Parathyroid adenoma (tissue), 2 donors: Measurements from ENCODE around the gene EXOC4.

Experiments used
- H2AFZ ChIP-seq: fragments of 300-600 bp; sonication (generic); one replicate; pipeline ENCODE4 v1.7.0; 2017; ENCODE audit warnings: antibody characterized with exemption, mild to moderate bottlenecking
- H3K27ac ChIP-seq: fragments of 300-600 bp; sonication (generic); one replicate; pipeline ENCODE4 v1.7.0; 2017
- H3K27me3 ChIP-seq: fragments of 300-600 bp; sonication (generic); one replicate; pipeline ENCODE4 v1.7.0; 2017; ENCODE audit warnings: low read length; ENCODE audit not compliant: control insufficient read depth, insufficient read depth
- H3K36me3 ChIP-seq: fragments of 300-600 bp; sonication (generic); one replicate; pipeline ENCODE4 v1.7.0; 2017; ENCODE audit warnings: low read length; ENCODE audit not compliant: control insufficient read depth, insufficient read depth
- H3K4me1 ChIP-seq: fragments of 300-600 bp; sonication (generic); one replicate; pipeline ENCODE4 v1.7.0; 2017; ENCODE audit warnings: control low read depth
- H3K4me2 ChIP-seq: fragments of 300-600 bp; sonication (generic); one replicate; pipeline ENCODE4 v1.7.0; 2017; ENCODE audit warnings: low read length
- H3K4me3 ChIP-seq: fragments of 300-600 bp; sonication (generic); one replicate; pipeline ENCODE4 v1.7.0; 2017; ENCODE audit warnings: low read depth, low read length
- H3K79me2 ChIP-seq: fragments of 300-600 bp; sonication (generic); one replicate; pipeline ENCODE4 v1.7.0; 2017; ENCODE audit warnings: control low read depth
- H3K9ac ChIP-seq: fragments of 300-600 bp; sonication (generic); one replicate; pipeline ENCODE4 v1.7.0; 2017; ENCODE audit warnings: mild to moderate bottlenecking
- H3K9me3 ChIP-seq: fragments of 300-600 bp; sonication (generic); one replicate; pipeline ENCODE4 v1.7.0; 2017; ENCODE audit warnings: low read length; ENCODE audit not compliant: control insufficient read depth
- CTCF ChIP-seq: fragments of 300-600 bp; sonication (generic); IDR thresholded peaks from one replicate; pipeline ENCODE4 v1.7.0; 2017; ENCODE audit warnings: antibody characterized with exemption, mild to moderate bottlenecking
- donor health status: primary hyperparathyroidism.

EXOC4 gene

DNA sequence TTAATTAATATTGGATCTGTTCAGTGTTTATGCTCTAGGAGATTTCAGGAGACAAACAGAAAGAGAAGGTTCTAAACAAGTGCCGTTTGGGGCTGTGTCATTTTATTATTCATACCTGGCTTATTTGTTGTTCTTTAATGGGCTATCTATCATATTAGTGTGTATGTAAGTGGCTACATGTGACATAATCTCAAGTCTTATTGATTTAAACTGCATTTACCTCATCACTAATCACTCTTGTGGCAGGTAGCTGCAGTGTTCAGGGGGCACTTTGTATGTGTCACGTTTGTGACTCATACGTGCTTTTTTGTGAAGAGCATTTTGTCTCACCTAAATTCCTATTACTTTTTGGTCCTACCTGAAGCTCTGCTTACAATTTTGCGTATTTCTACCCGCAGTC is 95.4 kb downstream of the EXOC4 start:
- Histone ChIP-seq H3K4me2 (no peak overlapping the region), H3K79me2 (no peaks in the 10 kb centered on the region), H3K27me3 (no peaks in the 10 kb centered on the region), H2AFZ (no peak overlapping the region), H3K9me3 (no peaks in the 10 kb centered on the region), H3K4me1 (no peaks in the 10 kb centered on the region), H3K27ac (no peak overlapping the region), H3K4me3 (no peak overlapping the region), H3K9ac (no peak overlapping the region), H3K36me3 (no peaks in the 10 kb centered on the region)
- TF ChIP-seq CTCF = no peak

DNA sequence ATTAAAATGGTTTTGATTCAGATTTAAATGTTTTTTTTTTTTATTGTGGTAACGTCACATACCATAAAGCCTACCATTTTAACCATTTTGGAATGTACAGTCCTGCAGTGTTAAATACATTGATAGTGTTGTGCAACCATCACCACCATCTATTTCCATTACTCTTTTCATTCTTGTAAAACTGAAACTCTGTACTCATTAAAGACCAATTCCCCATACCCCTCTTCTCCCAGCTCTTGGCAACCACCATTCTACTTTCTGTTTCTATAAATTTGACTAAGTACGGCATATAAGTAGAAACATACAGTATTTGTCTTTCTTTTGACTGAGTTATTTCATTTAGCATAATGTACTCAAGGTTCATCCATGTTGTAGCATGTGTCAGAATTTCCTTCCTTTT is 96.2 kb downstream of the EXOC4 start:
- no peak for TF ChIP-seq CTCF
- Histone ChIP-seq H3K4me3 (no peak overlapping the region), H3K4me2 (no peak overlapping the region), H3K79me2 (no peaks in the 10 kb centered on the region), H3K36me3 (no peaks in the 10 kb centered on the region), H3K27me3 (no peaks in the 10 kb centered on the region), H3K4me1 (no peaks in the 10 kb centered on the region), H3K9ac (no peak overlapping the region), H2AFZ (no peak overlapping the region), H3K9me3 (no peaks in the 10 kb centered on the region), H3K27ac (no peak overlapping the region)

DNA sequence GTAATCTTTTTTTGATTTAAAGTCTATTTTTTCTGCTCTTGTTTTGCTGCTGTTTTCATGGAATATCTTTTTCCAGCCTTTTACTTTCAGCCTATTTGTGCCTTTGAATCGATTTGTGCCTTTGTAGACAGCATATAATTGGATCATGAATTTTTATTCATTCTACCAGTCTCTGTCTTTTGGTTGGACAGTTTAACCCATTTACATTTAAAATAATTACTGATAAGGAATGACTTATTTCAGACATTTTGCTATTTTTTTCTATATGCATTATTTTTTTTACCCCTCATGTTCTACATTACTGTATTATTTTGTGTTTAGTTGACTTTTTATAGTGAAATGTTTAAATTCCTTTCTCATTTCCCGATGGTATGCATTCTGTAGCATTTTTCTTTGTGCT is 99.6 kb downstream of the EXOC4 start:
- Histone ChIP-seq H3K9me3 (no peaks in the 10 kb centered on the region), H3K27ac (no peak overlapping the region), H3K9ac (no peak overlapping the region), H3K4me2 (no peak overlapping the region), H2AFZ (no peak overlapping the region), H3K79me2 (no peaks in the 10 kb centered on the region), H3K4me1 (no peaks in the 10 kb centered on the region), H3K36me3 (no peaks in the 10 kb centered on the region), H3K27me3 (no peaks in the 10 kb centered on the region), H3K4me3 (no peak overlapping the region)
- no peak for TF ChIP-seq CTCF

DNA sequence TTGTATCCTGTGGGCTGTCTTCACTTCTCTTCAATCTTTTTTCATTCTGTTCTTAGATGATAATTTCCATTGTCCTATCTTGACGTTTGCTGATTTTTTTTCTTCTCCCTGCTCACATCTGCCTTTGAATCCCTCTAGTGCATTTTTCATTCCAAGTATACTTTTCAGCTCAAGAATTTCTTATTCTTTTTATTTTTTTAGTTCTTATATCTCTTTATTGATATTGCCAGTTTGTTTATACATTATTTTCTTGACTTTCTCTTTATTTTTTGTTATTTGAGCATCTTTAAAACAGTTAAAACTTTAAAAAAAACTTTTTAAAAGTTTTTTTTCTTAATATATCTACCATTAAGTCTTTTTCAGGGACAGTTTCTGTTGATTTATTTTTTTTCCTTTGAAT is 100.9 kb downstream of the EXOC4 start:
- Histone ChIP-seq H3K4me1 (no peaks in the 10 kb centered on the region), H3K9ac (no peak overlapping the region), H3K27ac (no peak overlapping the region), H3K27me3 (no peaks in the 10 kb centered on the region), H2AFZ (no peak overlapping the region), H3K79me2 (no peaks in the 10 kb centered on the region), H3K36me3 (no peaks in the 10 kb centered on the region), H3K9me3 (no peaks in the 10 kb centered on the region), H3K4me2 (no peak overlapping the region), H3K4me3 (no peak overlapping the region)
- no peak for TF ChIP-seq CTCF

DNA sequence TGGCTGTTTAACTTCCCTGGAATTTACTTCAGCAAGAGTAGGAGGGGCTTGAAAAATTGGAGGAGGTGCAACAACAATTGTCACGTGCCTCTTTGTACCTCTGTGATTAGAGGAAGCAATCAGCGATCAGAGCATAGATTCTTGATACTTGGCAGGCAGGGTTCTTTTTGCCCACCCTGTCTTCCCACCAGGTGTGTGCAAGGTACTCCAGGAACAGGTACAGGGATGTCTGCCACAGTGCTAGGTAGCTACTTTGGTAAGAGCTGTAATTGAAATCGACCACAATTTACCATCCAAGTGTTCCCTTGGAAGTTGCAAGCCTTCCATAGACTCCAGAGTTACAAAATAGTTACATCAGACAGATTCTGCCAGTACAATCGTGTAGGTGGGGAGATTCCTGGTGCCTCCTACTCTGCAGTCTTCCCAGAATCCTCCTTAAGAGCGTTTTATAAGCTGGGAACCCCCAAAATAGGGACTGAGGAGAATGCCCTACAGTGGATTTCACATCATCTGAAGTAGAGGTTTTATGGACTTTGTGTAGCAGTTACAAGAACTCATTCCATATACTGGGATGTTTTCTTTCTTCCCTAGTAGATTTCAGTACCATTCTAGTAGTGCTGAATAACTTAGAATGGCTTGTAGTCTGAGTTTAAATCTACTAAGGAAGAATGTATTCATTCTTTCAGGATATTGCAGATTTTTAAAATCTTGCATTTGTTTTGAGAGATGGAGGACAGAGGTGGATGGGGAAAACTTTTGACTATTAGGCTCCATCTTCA is 101.9 kb downstream of the EXOC4 start:
- Histone ChIP-seq H3K9me3 (no peaks in the 10 kb centered on the region), H3K9ac (no peak overlapping the region), H3K4me3 (no peak overlapping the region), H3K79me2 (no peaks in the 10 kb centered on the region), H2AFZ (no peak overlapping the region), H3K4me1 (no peaks in the 10 kb centered on the region), H3K27me3 (no peaks in the 10 kb centered on the region), H3K4me2 (no peak overlapping the region), H3K36me3 (no peaks in the 10 kb centered on the region), H3K27ac (no peak overlapping the region)
- no peak for TF ChIP-seq CTCF
